Right kidney (tissue), 1 donor: Measurements from ENCODE around the gene METAP1.
"Not testable (repeated sequence)": the region's sequence is repeated elsewhere in the genome, so short reads cannot be mapped to it uniquely, and the experiment has no call there.

Experiments
- DNase-seq: peaks from one replicate; pipeline ENCODE4 v3.0.0-alpha.2; 2016

METAP1 gene

GRCh38 chr4:99091841-99092240, 96.3 kb downstream of the METAP1 start:
- DNase-seq: not testable (repeated sequence)

- no peak for DNase-seq
Observed at GRCh38 chr4:99099311-99099710, 103.8 kb downstream of the METAP1 start.

- DNase-seq: not testable (repeated sequence)
Observed at GRCh38 chr4:99099814-99100213, 104.3 kb downstream of the METAP1 start.

GRCh38 chr4:99100876-99101275, 105.4 kb downstream of the METAP1 start:
- no peak for DNase-seq

GRCh38 chr4:99102634-99103033, 107.1 kb downstream of the METAP1 start:
- DNase-seq: no peak

- no peak for DNase-seq
Observed at GRCh38 chr4:99103166-99103565, 107.6 kb downstream of the METAP1 start.

GRCh38 chr4:99104153-99104552, 108.6 kb downstream of the METAP1 start:
- no peak for DNase-seq

GRCh38 chr4:99109286-99109685, 113.8 kb downstream of the METAP1 start:
- not testable (repeated sequence) for DNase-seq
